ENCODE results near the gene ITGAX.

The ITGAX gene

GRCh38 chr16:31348579-31348978, 6.4 kb upstream of the ITGAX start:
- no peak for DNase-seq (ENCODE audit: low read depth in 2 of 2)

- no peak for DNase-seq (ENCODE audit: low read depth in 2 of 2)
These were observed 4.5 kb upstream of the ITGAX start for GRCh38 chr16:31350275-31351005.

- no peak for DNase-seq (ENCODE audit: low read depth in 2 of 2)
These were observed 3.6 kb upstream of the ITGAX start for GRCh38 chr16:31351246-31351941.

- no peak for DNase-seq (ENCODE audit: low read depth in 2 of 2)
These were observed 3.0 kb upstream of the ITGAX start for GRCh38 chr16:31351942-31352325.

GRCh38 chr16:31352376-31353115, 2.4 kb upstream of the ITGAX start:
- no peak for DNase-seq (ENCODE audit: low read depth in 2 of 2)

- no peak for DNase-seq (ENCODE audit: low read depth in 2 of 2)
These were observed 590 bp downstream of the ITGAX start for GRCh38 chr16:31355431-31356100.

GRCh38 chr16:31356566-31357323, 1.8 kb downstream of the ITGAX start:
- no peak for DNase-seq (ENCODE audit: low read depth in 2 of 2)

- DNase-seq (ENCODE audit: low read depth in 2 of 2) = no peak
These were observed 2.5 kb downstream of the ITGAX start for GRCh38 chr16:31357324-31358109.

- no peak for DNase-seq (ENCODE audit: low read depth in 2 of 2)
These were observed 5.3 kb downstream of the ITGAX start for GRCh38 chr16:31360251-31360650.

GRCh38 chr16:31361201-31362110, 6.5 kb downstream of the ITGAX start:
- no peak for DNase-seq (ENCODE audit: low read depth in 2 of 2)

- no peak for DNase-seq (ENCODE audit: low read depth in 2 of 2)
These were observed 7.8 kb downstream of the ITGAX start for GRCh38 chr16:31362476-31363405.

- DNase-seq (ENCODE audit: low read depth in 2 of 2) = no peak
These were observed 8.7 kb downstream of the ITGAX start for GRCh38 chr16:31363721-31364120.

GRCh38 chr16:31364421-31364820, 9.4 kb downstream of the ITGAX start:
- no peak for DNase-seq (ENCODE audit: low read depth in 2 of 2)

GRCh38 chr16:31365131-31365865, 10.3 kb downstream of the ITGAX start:
- DNase-seq (ENCODE audit: low read depth in 2 of 2) = no peak

GRCh38 chr16:31367853-31368252, 12.9 kb downstream of the ITGAX start:
- no peak for DNase-seq (ENCODE audit: low read depth in 2 of 2)

- no peak for DNase-seq (ENCODE audit: low read depth in 2 of 2)
These were observed 16.0 kb downstream of the ITGAX start for GRCh38 chr16:31371008-31371407.

GRCh38 chr16:31371619-31372484, 16.9 kb downstream of the ITGAX start:
- DNase-seq (ENCODE audit: low read depth in 2 of 2) = no peak

All from stimulated activated CD8-positive, alpha-beta memory T cell treated with anti-CD3 and anti-CD28 coated beads, Interleukin-15, amount 100 ng/mL, for 4 hours (primary cell).